Memory B cell (primary cell): ENCODE measurements around the gene ARHGAP42.
"Not testable (repeated sequence)": the region's sequence is repeated elsewhere in the genome, so short reads cannot be mapped to it uniquely, and the experiment has no call there.

ENCODE experiments used
- ATAC-seq: fragments of 150-1000 bp; cut with Tn5 transposase; 2 replicates; pipeline ENCODE4 v1.10.0; 2021; ENCODE audit warnings: low read depth, mild to moderate bottlenecking, moderate library complexity
- DNase-seq, 2 donors: peaks; one replicate each; pipeline ENCODE4 v3.0.0; 2022; ENCODE audit warnings: low spot score in 2 of 2
- H3K27ac Mint-ChIP-seq: one replicate; pipeline ENCODE4 v1.8.0; 2022; ENCODE audit warnings: mild to moderate bottlenecking, moderate library complexity, mixed read lengths
- H3K27me3 Mint-ChIP-seq: one replicate; pipeline ENCODE4 v1.8.0; 2022; ENCODE audit warnings: mixed read lengths
- H3K36me3 Mint-ChIP-seq: one replicate; pipeline ENCODE4 v1.8.0; 2022; ENCODE audit warnings: mild to moderate bottlenecking, mixed read lengths
- H3K4me1 Mint-ChIP-seq: one replicate; pipeline ENCODE4 v1.8.0; 2022; ENCODE audit warnings: mixed read lengths
- H3K4me3 Mint-ChIP-seq: one replicate; pipeline ENCODE4 v1.8.0; 2022; ENCODE audit warnings: mild to moderate bottlenecking, moderate library complexity, mixed read lengths
- H3K9me3 Mint-ChIP-seq: one replicate; pipeline ENCODE4 v1.8.0; 2022; ENCODE audit warnings: mixed read lengths

Gene ARHGAP42, protein sequence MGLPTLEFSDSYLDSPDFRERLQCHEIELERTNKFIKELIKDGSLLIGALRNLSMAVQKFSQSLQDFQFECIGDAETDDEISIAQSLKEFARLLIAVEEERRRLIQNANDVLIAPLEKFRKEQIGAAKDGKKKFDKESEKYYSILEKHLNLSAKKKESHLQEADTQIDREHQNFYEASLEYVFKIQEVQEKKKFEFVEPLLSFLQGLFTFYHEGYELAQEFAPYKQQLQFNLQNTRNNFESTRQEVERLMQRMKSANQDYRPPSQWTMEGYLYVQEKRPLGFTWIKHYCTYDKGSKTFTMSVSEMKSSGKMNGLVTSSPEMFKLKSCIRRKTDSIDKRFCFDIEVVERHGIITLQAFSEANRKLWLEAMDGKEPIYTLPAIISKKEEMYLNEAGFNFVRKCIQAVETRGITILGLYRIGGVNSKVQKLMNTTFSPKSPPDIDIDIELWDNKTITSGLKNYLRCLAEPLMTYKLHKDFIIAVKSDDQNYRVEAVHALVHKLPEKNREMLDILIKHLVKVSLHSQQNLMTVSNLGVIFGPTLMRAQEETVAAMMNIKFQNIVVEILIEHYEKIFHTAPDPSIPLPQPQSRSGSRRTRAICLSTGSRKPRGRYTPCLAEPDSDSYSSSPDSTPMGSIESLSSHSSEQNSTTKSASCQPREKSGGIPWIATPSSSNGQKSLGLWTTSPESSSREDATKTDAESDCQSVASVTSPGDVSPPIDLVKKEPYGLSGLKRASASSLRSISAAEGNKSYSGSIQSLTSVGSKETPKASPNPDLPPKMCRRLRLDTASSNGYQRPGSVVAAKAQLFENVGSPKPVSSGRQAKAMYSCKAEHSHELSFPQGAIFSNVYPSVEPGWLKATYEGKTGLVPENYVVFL

DNA sequence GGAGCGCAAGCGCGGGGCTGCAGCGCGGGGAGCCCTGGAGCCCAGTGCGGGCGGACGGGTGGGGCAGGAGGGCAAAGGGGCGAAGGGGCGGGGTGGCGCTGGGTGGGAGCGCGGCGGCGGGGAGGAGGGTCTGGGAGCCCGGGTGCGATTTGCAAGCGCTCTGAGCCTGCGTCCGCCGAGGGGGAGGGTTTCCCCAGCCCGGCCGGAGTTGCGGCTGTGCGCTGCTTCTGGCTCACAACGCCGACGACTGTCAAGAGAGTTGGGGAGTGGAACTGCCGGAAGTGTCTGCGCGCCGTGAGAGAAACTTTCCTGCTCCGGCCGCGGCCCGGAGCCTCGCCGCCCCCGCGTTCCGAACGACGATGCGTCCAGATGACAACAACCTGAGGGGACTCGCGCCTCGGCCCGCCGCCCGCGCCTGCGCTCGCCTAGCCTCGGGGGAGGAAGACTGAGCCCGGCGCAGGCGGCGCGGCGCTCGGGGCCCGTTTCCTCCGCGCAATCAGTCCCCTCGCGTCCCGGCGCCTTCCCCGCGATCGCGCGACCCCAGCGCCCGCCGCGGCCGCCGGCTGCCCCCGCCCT lies at the start of gene ARHGAP42:
TSS of gene ARHGAP42 (plus strand) at position 235 of the 576 bp plus-strand sequence. CDS start 391 bp downstream, outside the sequence.
- DNase-seq (peak; percentile 30 to 59), ATAC-seq (peak; percentile 74)
- H3K27me3 Mint-ChIP-seq = no peaks in the 10 kb centered on the region
- H3K36me3 Mint-ChIP-seq = no peaks in the 10 kb centered on the region
- H3K9me3 Mint-ChIP-seq = no peaks in the 10 kb centered on the region
- peak within 1 kb of the TSS; percentile 61 for H3K27ac Mint-ChIP-seq
- peaks cover 34% of the 10 kb centered on the region for H3K4me1 Mint-ChIP-seq
- peak within 1 kb of the TSS; percentile 93 for H3K4me3 Mint-ChIP-seq

DNA sequence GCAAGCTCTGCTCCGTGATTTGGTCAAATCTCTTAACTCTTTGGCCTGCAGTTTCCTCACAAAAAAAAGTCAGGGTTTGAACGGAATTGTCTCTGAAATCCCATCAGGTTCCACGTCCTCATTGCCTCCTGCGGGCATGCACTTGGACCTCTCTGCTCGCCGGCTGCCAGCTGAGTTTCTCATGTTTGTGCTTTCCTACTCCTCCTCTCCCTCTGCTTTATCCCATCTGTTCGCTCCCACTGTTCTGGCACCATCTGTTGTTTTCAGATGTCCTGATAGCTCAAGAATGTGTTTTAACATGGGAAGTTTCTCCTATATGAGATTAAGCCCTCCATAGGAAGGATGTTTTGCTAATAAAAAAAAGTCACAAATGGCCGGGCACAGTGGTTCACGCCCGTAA lies 49.4 kb upstream of the ARHGAP42 start:
- H3K27me3 Mint-ChIP-seq = peaks cover 10% of the 10 kb centered on the region
- DNase-seq (no peak), ATAC-seq (no peak)
- no peaks in the 10 kb centered on the region for H3K36me3 Mint-ChIP-seq
- no peak overlapping the region for H3K27ac Mint-ChIP-seq
- H3K9me3 Mint-ChIP-seq = no peaks in the 10 kb centered on the region
- H3K4me3 Mint-ChIP-seq = no peak overlapping the region
- no peaks in the 10 kb centered on the region for H3K4me1 Mint-ChIP-seq

DNA sequence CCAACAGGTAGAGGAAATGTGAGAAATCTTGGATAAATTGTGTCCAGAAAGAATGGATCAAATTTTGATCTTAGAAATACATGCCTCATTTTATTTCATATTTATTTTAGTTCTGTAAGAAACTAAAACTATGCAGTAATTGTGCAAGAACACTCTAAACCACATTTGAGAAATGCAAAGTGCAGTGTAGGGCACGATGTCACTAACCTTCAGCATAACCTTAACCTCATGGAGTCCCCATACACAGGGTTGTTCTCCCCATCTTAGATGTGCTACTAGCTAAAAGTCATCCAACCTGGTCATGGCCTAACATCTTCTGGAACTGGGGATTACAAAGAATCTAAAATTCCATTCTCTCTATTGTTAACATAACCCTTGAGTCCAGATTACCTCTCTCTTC lies 48.4 kb upstream of the ARHGAP42 start:
- H3K4me1 Mint-ChIP-seq = no peaks in the 10 kb centered on the region
- H3K9me3 Mint-ChIP-seq = no peaks in the 10 kb centered on the region
- no peak overlapping the region for H3K27ac Mint-ChIP-seq
- H3K4me3 Mint-ChIP-seq = no peak overlapping the region
- ATAC-seq = no peak
- H3K27me3 Mint-ChIP-seq = peaks cover 8% of the 10 kb centered on the region
- DNase-seq = no peak
- H3K36me3 Mint-ChIP-seq = no peaks in the 10 kb centered on the region

DNA sequence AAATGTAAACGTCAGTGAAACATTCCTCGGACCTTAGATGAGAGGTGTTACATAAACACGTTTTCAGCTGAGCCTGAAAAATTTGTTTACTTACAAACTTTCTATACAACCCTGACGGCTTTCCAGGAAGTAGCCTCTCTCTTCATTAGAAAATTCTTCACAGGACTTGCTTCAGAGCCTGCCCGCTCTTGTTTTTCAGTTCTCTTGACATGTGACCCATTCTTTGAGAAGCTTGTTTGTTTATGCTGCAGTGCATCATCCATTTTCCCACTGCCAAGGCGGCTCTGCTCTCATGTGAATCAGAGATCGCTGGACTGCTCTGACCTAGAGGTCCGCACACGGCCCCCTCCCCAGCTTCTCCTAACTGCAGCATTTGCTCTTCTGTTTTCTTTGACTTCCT lies 47.9 kb upstream of the ARHGAP42 start:
- H3K4me1 Mint-ChIP-seq = no peaks in the 10 kb centered on the region
- no peak for DNase-seq
- H3K27me3 Mint-ChIP-seq = peaks cover 8% of the 10 kb centered on the region
- H3K36me3 Mint-ChIP-seq = no peaks in the 10 kb centered on the region
- no peaks in the 10 kb centered on the region for H3K9me3 Mint-ChIP-seq
- no peak overlapping the region for H3K4me3 Mint-ChIP-seq
- no peak overlapping the region for H3K27ac Mint-ChIP-seq
- ATAC-seq = no peak

DNA sequence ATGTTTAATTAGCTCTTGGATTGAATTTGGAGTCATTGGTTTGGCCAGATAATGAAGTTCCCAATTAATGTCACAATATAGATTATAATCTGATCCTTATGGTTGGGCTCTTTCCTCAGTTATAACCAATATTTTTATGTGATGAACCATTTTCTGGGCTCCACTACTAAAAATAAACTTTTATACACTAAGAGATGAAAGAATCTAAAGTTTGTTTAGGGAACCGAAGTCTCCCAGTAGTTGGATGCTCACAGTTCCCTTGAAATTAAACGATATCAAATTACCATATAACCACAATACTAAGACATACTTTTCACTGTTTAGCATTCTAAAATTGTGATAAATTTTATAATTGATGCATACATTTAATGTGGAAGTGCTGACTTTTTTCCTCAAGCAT lies 47.0 kb upstream of the ARHGAP42 start:
- DNase-seq (no peak), ATAC-seq (no peak)
- Mint-ChIP-seq H3K27ac (no peak overlapping the region), H3K4me3 (no peak overlapping the region), H3K27me3 (peaks cover 8% of the 10 kb centered on the region), H3K36me3 (no peaks in the 10 kb centered on the region), H3K9me3 (no peaks in the 10 kb centered on the region), H3K4me1 (no peaks in the 10 kb centered on the region)

DNA sequence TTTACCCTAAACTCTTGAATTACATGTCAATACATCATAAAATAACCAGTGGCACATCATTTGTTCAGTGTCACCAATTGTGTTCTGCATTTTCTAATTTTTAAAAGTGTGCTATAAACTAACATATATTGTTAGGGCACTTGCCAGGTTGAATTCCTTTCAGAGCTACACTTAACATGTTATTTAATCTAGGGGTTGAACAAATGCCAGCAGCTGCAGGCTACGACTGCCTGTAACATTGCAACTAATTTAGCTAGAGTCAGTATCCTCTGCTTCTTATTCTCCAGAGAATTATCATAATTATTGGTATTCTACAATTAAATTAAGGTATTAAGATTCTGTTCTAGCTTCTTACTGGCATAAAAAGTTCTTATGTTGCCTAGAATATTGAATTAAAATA lies 46.4 kb upstream of the ARHGAP42 start:
- Mint-ChIP-seq H3K9me3 (no peaks in the 10 kb centered on the region), H3K36me3 (no peaks in the 10 kb centered on the region), H3K27ac (no peak overlapping the region), H3K27me3 (peaks cover 8% of the 10 kb centered on the region), H3K4me3 (no peak overlapping the region), H3K4me1 (no peaks in the 10 kb centered on the region)
- ATAC-seq (no peak), DNase-seq (no peak)

DNA sequence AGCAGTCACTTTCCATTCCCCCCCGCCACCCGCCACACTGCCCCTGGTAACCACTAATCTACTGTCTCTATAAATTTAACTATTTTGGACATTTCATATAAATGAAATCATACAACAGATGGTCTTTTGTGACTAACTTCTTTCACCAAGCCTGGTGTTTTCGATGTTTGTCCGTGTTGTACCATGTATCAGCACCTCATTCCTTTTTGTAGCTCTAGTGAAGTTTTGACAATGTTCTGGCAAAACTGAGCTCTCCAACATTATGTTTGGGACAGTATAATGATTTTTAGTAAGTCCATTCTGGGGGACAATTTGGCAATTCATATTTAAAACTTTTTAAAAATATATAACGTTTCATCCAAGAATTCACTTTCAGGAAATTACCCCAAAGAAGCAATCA lies 45.6 kb upstream of the ARHGAP42 start:
- no peak for ATAC-seq
- Mint-ChIP-seq H3K36me3 (no peaks in the 10 kb centered on the region), H3K27ac (no peak overlapping the region)

DNA sequence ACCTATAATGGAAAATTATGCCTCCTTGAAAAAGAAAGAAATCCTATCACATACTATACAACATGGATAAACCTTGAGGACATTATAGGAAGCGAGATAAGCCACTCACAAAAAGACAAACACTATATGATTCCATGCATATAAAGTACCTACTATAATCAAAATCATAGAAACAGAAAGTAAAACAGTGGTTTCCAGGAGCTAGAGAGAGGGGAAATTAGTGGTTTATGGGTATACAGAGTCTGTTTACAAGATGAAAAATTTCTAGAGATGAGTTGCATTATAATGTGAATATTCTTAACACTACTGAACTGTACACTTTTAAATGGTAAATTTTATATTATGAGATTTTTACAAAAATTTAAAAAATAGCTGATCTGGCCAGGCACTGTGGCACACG lies 40.5 kb upstream of the ARHGAP42 start:
- Mint-ChIP-seq H3K27me3 (peaks cover 9% of the 10 kb centered on the region), H3K9me3 (peaks cover 7% of the 10 kb centered on the region), H3K4me1 (peaks cover 6% of the 10 kb centered on the region), H3K36me3 (no peaks in the 10 kb centered on the region), H3K4me3 (no peak overlapping the region), H3K27ac (no peak overlapping the region)
- no peak for DNase-seq
- ATAC-seq = peak; percentile 56

More for the DNA sequence above, 45.6 kb upstream of the ARHGAP42 start:
- Mint-ChIP-seq H3K4me3 (no peak overlapping the region), H3K27me3 (peaks cover 7% of the 10 kb centered on the region), H3K4me1 (peaks cover 4% of the 10 kb centered on the region), H3K9me3 (peaks cover 2% of the 10 kb centered on the region)
- no peak for DNase-seq

DNA sequence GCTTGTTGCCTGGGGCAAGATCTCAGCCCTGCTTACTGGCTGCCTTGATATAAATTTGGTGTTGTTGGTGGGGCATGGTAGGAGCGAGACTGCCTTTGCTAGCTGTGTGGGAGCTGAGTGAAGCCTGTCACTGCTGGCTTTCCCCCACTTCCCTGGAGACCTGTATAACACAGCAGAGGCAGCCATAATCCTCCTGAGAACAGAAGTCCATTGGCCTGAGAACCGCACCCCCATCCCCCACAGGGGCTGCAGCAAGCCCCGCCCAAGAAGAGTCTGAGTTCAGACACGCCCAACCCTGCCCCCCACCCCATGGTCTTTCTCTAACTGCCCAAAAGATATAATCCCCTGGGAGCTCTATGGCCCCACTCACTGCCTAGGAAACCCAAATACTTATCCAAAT lies 39.2 kb upstream of the ARHGAP42 start:
- Mint-ChIP-seq H3K4me3 (no peak overlapping the region), H3K9me3 (peaks cover 7% of the 10 kb centered on the region), H3K27ac (no peak overlapping the region), H3K36me3 (no peaks in the 10 kb centered on the region), H3K27me3 (peaks cover 8% of the 10 kb centered on the region), H3K4me1 (peaks cover 6% of the 10 kb centered on the region)
- DNase-seq = no peak
- no peak for ATAC-seq

DNA sequence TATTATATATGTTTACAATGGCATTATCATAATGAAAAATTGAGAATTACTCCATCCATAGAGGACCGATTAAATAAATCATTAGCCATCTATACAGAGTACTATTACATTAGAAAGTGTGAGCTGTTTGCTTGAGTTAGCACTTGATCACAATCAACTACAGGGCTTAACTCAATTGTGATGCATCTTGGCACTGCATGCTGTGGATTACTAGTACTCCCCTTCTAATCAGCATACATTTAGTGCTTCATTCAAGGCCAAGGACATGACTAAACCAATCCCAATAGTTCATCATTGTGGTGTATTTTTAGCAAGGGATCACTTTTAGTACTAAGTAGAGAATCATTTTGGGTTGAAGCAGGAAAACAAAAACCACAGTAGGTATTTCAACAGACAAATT lies 23.5 kb upstream of the ARHGAP42 start:
- DNase-seq = no peak
- H3K27ac Mint-ChIP-seq = no peak overlapping the region
- no peak for ATAC-seq
- H3K36me3 Mint-ChIP-seq = no peaks in the 10 kb centered on the region
- H3K9me3 Mint-ChIP-seq = no peaks in the 10 kb centered on the region
- H3K4me1 Mint-ChIP-seq = no peaks in the 10 kb centered on the region
- H3K27me3 Mint-ChIP-seq = peaks cover 2% of the 10 kb centered on the region
- H3K4me3 Mint-ChIP-seq = no peak overlapping the region

DNA sequence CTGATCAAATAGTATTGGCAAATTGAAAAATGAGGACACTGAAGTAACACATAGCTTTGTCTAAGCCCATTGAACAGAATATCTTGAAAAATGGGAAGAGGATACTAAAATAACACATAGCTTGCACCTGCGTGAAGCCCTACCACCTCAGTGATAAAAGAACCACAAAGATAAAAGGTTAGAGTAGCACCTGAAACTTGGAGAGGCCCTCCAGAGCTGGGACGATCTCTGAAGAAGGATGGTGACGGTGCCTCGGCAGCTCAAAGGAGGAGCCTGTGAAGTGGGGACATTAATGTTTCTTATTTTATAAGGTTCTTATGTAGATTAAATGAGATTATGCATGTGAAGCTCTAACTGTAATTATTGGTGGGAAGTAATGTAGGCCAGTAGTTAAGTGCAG lies 23.1 kb upstream of the ARHGAP42 start:
- ATAC-seq (no peak), DNase-seq (no peak)
- Mint-ChIP-seq H3K27me3 (peaks cover 2% of the 10 kb centered on the region), H3K4me1 (no peaks in the 10 kb centered on the region), H3K9me3 (no peaks in the 10 kb centered on the region), H3K4me3 (no peak overlapping the region), H3K27ac (no peak overlapping the region), H3K36me3 (no peaks in the 10 kb centered on the region)

DNA sequence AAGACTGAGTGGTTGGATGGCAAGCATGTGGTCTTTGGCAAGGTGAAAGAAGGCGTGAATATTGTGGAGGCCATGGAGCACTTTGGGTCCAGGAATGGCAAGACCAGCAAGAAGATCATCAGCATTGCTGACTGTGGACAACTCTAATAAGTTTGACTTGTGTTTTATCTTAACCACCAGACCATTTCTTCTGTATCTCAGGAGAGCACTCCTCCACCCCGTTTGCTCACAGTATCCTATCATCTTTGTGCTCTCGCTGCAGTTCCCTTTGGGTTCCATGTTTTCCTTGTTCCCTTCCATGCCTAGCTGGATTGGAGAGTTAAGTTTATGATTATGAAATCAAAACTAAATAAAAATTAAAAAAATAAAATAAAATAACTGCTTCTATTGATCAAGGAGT lies 20.3 kb upstream of the ARHGAP42 start:
- DNase-seq, H3K4me3 Mint-ChIP-seq, H3K4me1 Mint-ChIP-seq, ATAC-seq, H3K36me3 Mint-ChIP-seq, H3K27me3 Mint-ChIP-seq, H3K9me3 Mint-ChIP-seq, H3K27ac Mint-ChIP-seq: not testable (repeated sequence)

DNA sequence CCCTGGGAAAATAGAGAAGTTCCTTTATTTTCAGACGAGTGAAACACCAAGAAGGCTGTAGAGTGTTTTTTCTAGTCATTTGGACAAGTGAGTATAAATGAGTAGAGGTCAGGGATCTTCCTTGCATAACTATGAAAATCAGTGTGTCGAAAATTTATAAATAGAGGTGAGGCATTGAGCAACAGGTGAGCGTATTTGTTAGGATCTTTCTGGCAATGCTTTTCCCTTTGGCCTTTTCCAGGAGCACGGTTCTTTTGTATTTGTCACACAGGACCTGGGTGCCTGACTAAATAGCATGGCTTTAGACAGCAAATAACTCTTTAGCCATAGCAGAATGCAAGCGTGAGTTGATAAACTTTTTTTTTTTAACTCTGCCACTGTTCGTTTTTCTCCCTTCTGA lies 19.6 kb upstream of the ARHGAP42 start:
- no peaks in the 10 kb centered on the region for H3K36me3 Mint-ChIP-seq
- H3K4me1 Mint-ChIP-seq = no peaks in the 10 kb centered on the region
- DNase-seq (no peak), ATAC-seq (no peak)
- H3K4me3 Mint-ChIP-seq = no peak overlapping the region
- H3K9me3 Mint-ChIP-seq = no peaks in the 10 kb centered on the region
- H3K27me3 Mint-ChIP-seq = peaks cover 2% of the 10 kb centered on the region
- no peak overlapping the region for H3K27ac Mint-ChIP-seq

DNA sequence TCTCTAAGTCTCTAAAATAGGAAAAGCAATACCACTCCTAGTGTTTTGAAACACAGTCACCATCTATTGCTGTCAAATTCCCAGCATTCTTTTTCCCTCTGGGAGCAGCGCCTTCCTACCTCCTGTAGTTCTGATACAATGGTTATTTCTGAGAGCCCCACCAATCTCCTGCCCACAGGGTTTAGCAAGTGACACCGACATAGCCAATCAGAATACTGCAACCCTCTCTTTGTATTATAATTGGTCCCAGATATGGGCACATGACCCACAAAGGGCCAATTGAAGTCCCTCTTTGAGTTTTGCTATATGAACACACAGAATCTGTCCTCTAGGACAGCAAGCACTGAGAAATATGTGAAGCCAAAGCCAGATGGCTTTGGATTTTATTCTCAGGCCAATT lies 16.9 kb upstream of the ARHGAP42 start:
- DNase-seq (no peak), ATAC-seq (no peak)
- Mint-ChIP-seq H3K27ac (no peak overlapping the region), H3K4me3 (no peak overlapping the region), H3K36me3 (no peaks in the 10 kb centered on the region), H3K4me1 (no peaks in the 10 kb centered on the region), H3K27me3 (no peaks in the 10 kb centered on the region), H3K9me3 (no peaks in the 10 kb centered on the region)
